ENCODE data around the gene CERS6. TPM values are rescaled to one million over a fixed set of nuclear protein-coding genes. Genes with fewer than 3 reads are reported as not detected.

CERS6 gene
- total RNA-seq, 1 experiment from 2014 or later, result 17.3 TPM

- H3K4me3 Mint-ChIP-seq, result no peak overlapping the region
- CTCF ChIA-PET, result no interaction called here
These were observed 23.4 kb upstream of the CERS6 start for GRCh38 chr2:168432565-168433186.

DNA sequence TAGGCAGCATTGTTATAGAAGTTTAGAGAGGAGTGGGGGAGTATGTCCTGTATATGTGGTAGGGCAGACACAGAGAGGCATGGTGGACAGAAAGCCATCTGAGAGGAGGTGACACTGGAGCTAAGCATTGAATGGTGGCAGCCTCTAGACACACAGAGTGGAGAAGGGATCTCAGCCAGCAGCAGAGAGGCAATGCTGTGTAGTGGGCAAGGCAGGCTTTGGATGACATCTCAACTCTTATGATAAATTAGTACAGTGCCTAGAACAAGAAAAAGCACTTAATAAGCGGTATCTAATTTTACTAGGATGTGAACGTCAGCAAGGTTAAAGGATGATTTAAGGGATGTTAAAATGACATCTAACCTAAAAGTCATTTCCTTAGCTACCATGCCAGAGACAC, 22.5 kb upstream of the CERS6 start:
- ATAC-seq, result no peak
- TF ChIP-seq ESRRA (CRISPR knock-in tag; IDR thresholded peaks at IDR 0.05; ENCODE audit: borderline replicate concordance) (no peak), ZMAT4 (CRISPR knock-in tag; IDR thresholded peaks at IDR 0.05) (no peak), PRRX2 (CRISPR knock-in tag; IDR thresholded peaks at IDR 0.05) (no peak), CREM (CRISPR knock-in tag; IDR thresholded peaks at IDR 0.05) (no peak), MXD4 (CRISPR knock-in tag; IDR thresholded peaks at IDR 0.05; ENCODE audit: borderline replicate concordance) (no peak), ZBTB21 (CRISPR knock-in tag; IDR thresholded peaks at IDR 0.05; ENCODE audit: borderline replicate concordance) (no peak), SMAD4 (CRISPR knock-in tag; IDR thresholded peaks at IDR 0.05) (no peak)
- TF ChIP-seq, protein P1, sequence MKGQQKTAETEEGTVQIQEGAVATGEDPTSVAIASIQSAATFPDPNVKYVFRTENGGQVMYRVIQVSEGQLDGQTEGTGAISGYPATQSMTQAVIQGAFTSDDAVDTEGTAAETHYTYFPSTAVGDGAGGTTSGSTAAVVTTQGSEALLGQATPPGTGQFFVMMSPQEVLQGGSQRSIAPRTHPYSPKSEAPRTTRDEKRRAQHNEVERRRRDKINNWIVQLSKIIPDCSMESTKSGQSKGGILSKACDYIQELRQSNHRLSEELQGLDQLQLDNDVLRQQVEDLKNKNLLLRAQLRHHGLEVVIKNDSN (CRISPR knock-in tag; IDR thresholded peaks at IDR 0.05), result no peak
- Mint-ChIP-seq H3K9me3 (no peaks in the 10 kb centered on the region), H3K4me3 (no peak overlapping the region), H3K27ac (no peak overlapping the region), H3K36me3 (no peaks in the 10 kb centered on the region), H3K4me1 (peaks cover 20% of the 10 kb centered on the region), H3K27me3 (ENCODE audit: low read depth) (no peaks in the 10 kb centered on the region; the same call in none of the 2 replicates)
- no peak for DNase-seq (ENCODE audit: low spot score)
- CTCF ChIA-PET, result interaction anchor here (1.5 kb wide), 1 partner anchor 61 kb away, joined by 5 read pairs; no protein-coding TSS in a partner anchor
- POLR2A ChIA-PET, result no interaction called here

More at GRCh38 chr2:168432565-168433186, 23.4 kb upstream of the CERS6 start:
- Mint-ChIP-seq H3K27me3 (ENCODE audit: low read depth) (no peaks in the 10 kb centered on the region; the same call in none of the 2 replicates), H3K9me3 (no peaks in the 10 kb centered on the region), H3K4me1 (peaks cover 20% of the 10 kb centered on the region), H3K27ac (no peak overlapping the region), H3K36me3 (no peaks in the 10 kb centered on the region)
- ATAC-seq, result no peak
- TF ChIP-seq, protein P2, sequence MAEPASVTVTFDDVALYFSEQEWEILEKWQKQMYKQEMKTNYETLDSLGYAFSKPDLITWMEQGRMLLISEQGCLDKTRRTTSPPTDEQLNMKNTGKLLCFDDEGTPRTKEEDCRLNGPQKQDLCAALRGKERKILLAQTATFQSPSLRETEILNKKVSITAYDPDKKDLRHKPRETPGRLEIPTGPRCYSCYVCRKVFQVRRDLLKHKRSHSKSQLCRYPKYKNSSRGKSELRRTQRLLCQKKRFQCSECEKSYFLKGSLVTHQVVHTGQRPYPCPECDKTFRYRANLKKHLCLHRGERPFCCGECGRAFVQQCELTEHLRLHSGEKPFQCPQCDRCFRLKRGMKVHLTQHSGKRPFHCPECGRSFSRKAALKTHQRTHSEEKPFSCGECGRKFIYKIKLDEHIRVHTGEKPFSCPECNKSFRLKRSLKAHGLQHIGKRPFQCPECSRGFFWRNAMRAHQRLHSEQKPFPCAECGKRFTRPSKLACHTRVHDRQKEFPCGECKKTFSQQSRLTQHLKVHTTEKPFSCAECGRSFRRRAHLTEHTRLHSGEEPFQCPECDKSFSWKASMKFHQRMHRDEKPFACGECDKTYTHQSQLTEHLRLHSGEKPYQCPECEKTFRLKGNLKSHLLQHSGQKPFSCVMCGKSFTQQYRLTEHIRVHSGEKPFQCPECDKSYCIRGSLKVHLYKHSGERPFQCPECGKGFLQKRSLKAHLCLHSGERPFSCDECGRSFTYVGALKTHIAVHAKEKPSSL (CRISPR knock-in tag; conservative IDR thresholded peaks at IDR 0.05), result no peak
- TF ChIP-seq TCF7 (CRISPR knock-in tag; IDR thresholded peaks at IDR 0.05; ENCODE audit: low read depth) (no peak), TEAD4 (CRISPR knock-in tag; IDR thresholded peaks at IDR 0.05) (no peak)
- POLR2A ChIA-PET, result no interaction called here
- no peak for DNase-seq (ENCODE audit: low spot score)

- DNase-seq (ENCODE audit: low spot score) (no peak), ATAC-seq (no peak)
- POLR2A ChIA-PET, result no interaction called here
- H3K4me1 Mint-ChIP-seq, result peaks cover 20% of the 10 kb centered on the region
- CTCF ChIA-PET, result interaction anchor here (1.5 kb wide), 1 partner anchor 60 kb away, joined by 5 read pairs; no protein-coding TSS in a partner anchor
- H3K27me3 Mint-ChIP-seq (ENCODE audit: low read depth), result no peaks in the 10 kb centered on the region; the same call in none of the 2 replicates
- no peaks in the 10 kb centered on the region for H3K36me3 Mint-ChIP-seq
- no peak overlapping the region for H3K4me3 Mint-ChIP-seq
- no peaks in the 10 kb centered on the region for H3K9me3 Mint-ChIP-seq
- no peak overlapping the region for H3K27ac Mint-ChIP-seq
- TF ChIP-seq, protein P3, sequence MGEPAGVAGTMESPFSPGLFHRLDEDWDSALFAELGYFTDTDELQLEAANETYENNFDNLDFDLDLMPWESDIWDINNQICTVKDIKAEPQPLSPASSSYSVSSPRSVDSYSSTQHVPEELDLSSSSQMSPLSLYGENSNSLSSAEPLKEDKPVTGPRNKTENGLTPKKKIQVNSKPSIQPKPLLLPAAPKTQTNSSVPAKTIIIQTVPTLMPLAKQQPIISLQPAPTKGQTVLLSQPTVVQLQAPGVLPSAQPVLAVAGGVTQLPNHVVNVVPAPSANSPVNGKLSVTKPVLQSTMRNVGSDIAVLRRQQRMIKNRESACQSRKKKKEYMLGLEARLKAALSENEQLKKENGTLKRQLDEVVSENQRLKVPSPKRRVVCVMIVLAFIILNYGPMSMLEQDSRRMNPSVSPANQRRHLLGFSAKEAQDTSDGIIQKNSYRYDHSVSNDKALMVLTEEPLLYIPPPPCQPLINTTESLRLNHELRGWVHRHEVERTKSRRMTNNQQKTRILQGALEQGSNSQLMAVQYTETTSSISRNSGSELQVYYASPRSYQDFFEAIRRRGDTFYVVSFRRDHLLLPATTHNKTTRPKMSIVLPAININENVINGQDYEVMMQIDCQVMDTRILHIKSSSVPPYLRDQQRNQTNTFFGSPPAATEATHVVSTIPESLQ (CRISPR knock-in tag; IDR thresholded peaks at IDR 0.05), result no peak
- TF ChIP-seq ARID4B (CRISPR knock-in tag; IDR thresholded peaks at IDR 0.05; ENCODE audit: borderline replicate concordance) (no peak), PRDM15 (CRISPR knock-in tag; IDR thresholded peaks at IDR 0.05) (no peak), ELF4 (CRISPR knock-in tag; IDR thresholded peaks at IDR 0.05; ENCODE audit: low read depth) (no peak), NR2C2 (CRISPR knock-in tag; IDR thresholded peaks at IDR 0.05) (no peak), ETV6 (CRISPR knock-in tag; IDR thresholded peaks at IDR 0.05) (no peak), GRHL2 (CRISPR knock-in tag; IDR thresholded peaks at IDR 0.05; ENCODE audit: insufficient replicate concordance, severe bottlenecking) (no peak)
These were observed 21.9 kb upstream of the CERS6 start for GRCh38 chr2:168434146-168434545.

Measured in WTC11 (cell line).